HK-2 (cell line): ENCODE data around the gene EGLN3.

Experiments used
- DNase-seq: peaks from one replicate; pipeline ENCODE4 v3.0.0-alpha.2; 2018; ENCODE audit not compliant: unreplicated experiment

The EGLN3 gene

GRCh38 chr14:33911046-33911445 lies 39.8 kb downstream of the EGLN3 start:
- DNase-seq: no peak

- DNase-seq: no peak
Measured at GRCh38 chr14:33910435-33910834, 40.4 kb downstream of the EGLN3 start.

- DNase-seq: no peak
Measured at GRCh38 chr14:33909380-33910084, 41.3 kb downstream of the EGLN3 start.

GRCh38 chr14:33908540-33909223 lies 42.2 kb downstream of the EGLN3 start:
- DNase-seq: peak; percentile 45

- DNase-seq: no peak
Measured at GRCh38 chr14:33906968-33907367, 43.9 kb downstream of the EGLN3 start.

GRCh38 chr14:33904609-33905008 lies 46.3 kb downstream of the EGLN3 start:
- DNase-seq: no peak

- DNase-seq: no peak
Measured at GRCh38 chr14:33903369-33903768, 47.5 kb downstream of the EGLN3 start.

- DNase-seq: no peak
Measured at GRCh38 chr14:33902363-33902762, 48.5 kb downstream of the EGLN3 start.

- no peak for DNase-seq
Measured at GRCh38 chr14:33901426-33902155, 49.3 kb downstream of the EGLN3 start.

- DNase-seq: no peak
Measured at GRCh38 chr14:33900706-33901105, 50.2 kb downstream of the EGLN3 start.

- DNase-seq: no peak
Measured at GRCh38 chr14:33899723-33900341, 51.0 kb downstream of the EGLN3 start.

- no peak for DNase-seq
Measured at GRCh38 chr14:33897878-33898535, 52.9 kb downstream of the EGLN3 start.

GRCh38 chr14:33897382-33897781 lies 53.5 kb downstream of the EGLN3 start:
- no peak for DNase-seq

GRCh38 chr14:33894339-33894738 lies 56.5 kb downstream of the EGLN3 start:
- DNase-seq: no peak

- no peak for DNase-seq
Measured at GRCh38 chr14:33891700-33892099, 59.2 kb downstream of the EGLN3 start.

GRCh38 chr14:33884916-33885315 lies 66.0 kb downstream of the EGLN3 start:
- no peak for DNase-seq

GRCh38 chr14:33880330-33880729 lies 70.5 kb downstream of the EGLN3 start:
- DNase-seq: no peak

- DNase-seq: no peak
Measured at GRCh38 chr14:33879684-33880286, 71.1 kb downstream of the EGLN3 start.

- no peak for DNase-seq
Measured at GRCh38 chr14:33876274-33876673, 74.6 kb downstream of the EGLN3 start.
